K562 (cell line): ENCODE measurements around the gene CAMK1D. TPM values are rescaled to one million over a fixed set of nuclear protein-coding genes. Genes with fewer than 3 reads are reported as not detected.

Experiments used
- ATAC-seq: fragments of 200-7000 bp; cut with Tn5 transposase; 3 replicates; pipeline ENCODE4 v1.9.1; 2020; ENCODE audit warnings: moderate library complexity
- BruUV-seq: library from RNA; stranded (reverse); fragments of 400-500 nt; replicated peaks from 2 replicates; lab custom pipeline; 2021; lab: Mats Ljungman, UMichigan
- CTCF ChIA-PET: fragments of 300-600 bp; formaldehyde crosslinking; extraction: SDS; loops from one replicate; lab custom pipeline; 2021; ENCODE audit warnings: low intra/inter-chr PET ratio; lab: Yijun Ruan, JAX
- POLR2A ChIA-PET: fragments of 300-600, 350-650 bp; sonication (Branson Sonifier 250); formaldehyde crosslinking; extraction: SDS; loops from one replicate; lab custom pipeline; 2021; ENCODE audit warnings: antibody characterized with exemption, inconsistent platforms; lab: Yijun Ruan, JAX
- DNase-seq, 4 experiments: peaks; one replicate each; pipeline versions ENCODE4 v3.0.0 to v3.0.0-alpha.2; 2011 to 2018; ENCODE audit warnings: low spot score in 3 of 4, mixed read lengths in 3 of 4; ENCODE audit errors: extremely low read depth in 1 of 4
- FAIRE-seq: peaks from 2 replicates; lab custom pipeline; 2011; peaks lifted over from hg19 to GRCh38; lab: Jason Lieb, UNC
- H2AFZ ChIP-seq: 2 replicates; pipeline ENCODE4 v1.6.0; 2011; ENCODE audit warnings: low read depth, low read length, control low read depth, inconsistent platforms
- H3K27ac ChIP-seq: fragments of 200-600 bp; 3 replicates; pipeline ENCODE4 v1.8.0; 2011; ENCODE audit warnings: low read depth, mild to moderate bottlenecking, control low read depth, inconsistent platforms, low read length, moderate library complexity, mixed read lengths; ENCODE audit errors: extremely low read depth
- H3K27me3 ChIP-seq, 2 experiments: fragments of 300-600 bp in 1 of 2; 2 replicates in 1 of 2; 3 replicates in 1 of 2; pipeline versions ENCODE4 v1.6.0 to v1.8.0; 2011; ENCODE audit warnings: inconsistent platforms in 2 of 2, low read length in 2 of 2, mild to moderate bottlenecking in 1 of 2, mixed read lengths in 1 of 2, moderate library complexity in 1 of 2; ENCODE audit not compliant: control insufficient read depth in 2 of 2, insufficient read depth in 2 of 2
- H3K36me3 ChIP-seq: fragments of 300-600 bp; 3 replicates; pipeline ENCODE4 v1.8.0; 2011; ENCODE audit warnings: mild to moderate bottlenecking, low read length, inconsistent platforms; ENCODE audit not compliant: control insufficient read depth, insufficient read depth
- H3K4me1 ChIP-seq, 2 experiments: fragments of 200-600 bp in 1 of 2; replicated peaks in 1 of 2; 2 replicates in 1 of 2; 3 replicates in 1 of 2; pipeline versions ENCODE4 v1.5.1 to v1.8.0; 2011; ENCODE audit warnings: inconsistent platforms in 2 of 2, low read length in 2 of 2, mild to moderate bottlenecking in 1 of 2, mixed read lengths in 1 of 2, moderate library complexity in 1 of 2; ENCODE audit not compliant: control insufficient read depth in 2 of 2, insufficient read depth in 2 of 2
- H3K4me2 ChIP-seq: 2 replicates; pipeline ENCODE4 v1.6.1; 2011; ENCODE audit warnings: low read length, control low read depth, inconsistent platforms, mixed read lengths; ENCODE audit not compliant: insufficient read depth
- H3K4me3 ChIP-seq: fragments of 200-600 bp; sonication (generic), shearing (Covaris generic); 2 replicates; pipeline ENCODE4 v1.5.1; 2016; ENCODE audit warnings: control low read depth, inconsistent platforms
- H3K79me2 ChIP-seq: fragments of 200-600 bp; 3 replicates; pipeline ENCODE4 v1.8.0; 2011; ENCODE audit warnings: low read length, inconsistent platforms; ENCODE audit not compliant: control insufficient read depth, insufficient read depth
- H3K9ac ChIP-seq, 2 experiments: 2 replicates each; pipeline versions ENCODE4 v1.6.0 to v1.6.1; 2011; ENCODE audit warnings: low read depth in 2 of 2, low read length in 2 of 2, control low read depth in 1 of 2, inconsistent platforms in 1 of 2, mild to moderate bottlenecking in 1 of 2, mixed read lengths in 1 of 2; ENCODE audit not compliant: insufficient read depth in 1 of 2
- H3K9me1 ChIP-seq: one replicate; pipeline ENCODE4 v1.6.0; 2011; ENCODE audit warnings: inconsistent platforms, mild to moderate bottlenecking, low read length, moderate library complexity; ENCODE audit not compliant: control insufficient read depth, insufficient read depth
- H3K9me3 ChIP-seq: replicated peaks from 2 replicates; pipeline ENCODE4 v1.5.1; 2011; ENCODE audit warnings: low read depth, low read length, inconsistent platforms; ENCODE audit not compliant: control insufficient read depth, insufficient read depth
- H4K20me1 ChIP-seq: replicated peaks from 2 replicates; pipeline ENCODE4 v1.6.1; 2011; ENCODE audit warnings: low read length, inconsistent platforms, mixed read lengths; ENCODE audit not compliant: control insufficient read depth, insufficient read depth
- ATF1 ChIP-seq, 2 experiments: fragments of 450-650 bp in 1 of 2; IDR thresholded peaks; 2 replicates each; pipeline ENCODE4 v1.6.1; 2016; ENCODE audit warnings: missing compliant biosample characterization in 1 of 2, missing genetic modification characterization in 1 of 2
- ZNF124 ChIP-seq: sonication (generic); formaldehyde crosslinking; IDR thresholded peaks from 2 replicates; pipeline ENCODE4 v1.8.1; 2022; ENCODE audit warnings: missing genetic modification reagents
- ZNF23 ChIP-seq: fragments of 250-450 bp; sonication (Bioruptor Pico); IDR thresholded peaks from 2 replicates; pipeline ENCODE4 v1.4.0; 2020; ENCODE audit warnings: mild to moderate bottlenecking
- ZNF668 ChIP-seq: fragments of 250-450 bp; sonication (Bioruptor Pico); IDR thresholded peaks from 2 replicates; pipeline ENCODE4 v1.8.0; 2022; ENCODE audit warnings: mild to moderate bottlenecking, inconsistent platforms
- WGBS: fragments of 100-300 bp; shearing (Covaris generic); methylation state at CpG from one replicate; pipeline ENCODE4 v1.1.6; 2016; ENCODE audit warnings: low coverage, mixed read lengths; ENCODE audit not compliant: insufficient coverage; ENCODE audit errors: missing lambda C conversion rate; 5-methylcytosine and 5-hydroxymethylcytosine counted together
- in situ Hi-C: fragments of 300-500 bp; cut with MboI; formaldehyde crosslinking; loops from 4 replicates; pipeline ENCODE4 v1.15.0; 2018; ENCODE audit warnings: inconsistent platforms, mixed read lengths
- intact Hi-C: fragments of 100-400 bp; cut with micrococcal nuclease; formaldehyde crosslinking; loops from 2 replicates; pipeline ENCODE4 v1.14.2; 2022
- polyA plus RNA-seq, 8 experiments: library from polyadenylated mRNA; depleted of rRNA in 4 of 8; stranded (reverse) in 5 of 8; unstranded in 3 of 8; fragments of >200 nt; fragmentation: Nextera tagmentation in 2 of 8; fragmentation: Illumina TruSeq in 1 of 8; extraction: Ambion mirVana in 2 of 8; extraction: Trizol in 1 of 8; gene quantifications; 2 replicates each; pipeline versions ENCODE4 v1.2.1 to v1.2.3, GENCODE V29; 2011 to 2014; ENCODE audit warnings: inconsistent platforms in 1 of 8, missing spikeins in 1 of 8
- total RNA-seq, 7 experiments: library from RNA; depleted of rRNA in 6 of 7; stranded (reverse); fragments of >200 nt in 6 of 7; fragmentation: Illumina TruSeq in 2 of 7; extraction: Trizol in 2 of 7; gene quantifications; 2 replicates each; pipeline versions ENCODE4 v1.2.1 to v1.2.3, GENCODE V29; 2011 to 2021; ENCODE audit warnings: low replicate concordance in 1 of 7
- TF ChIP-seq, protein P1 (sequence below): fragments of 250-450 bp; sonication (Bioruptor Pico); IDR thresholded peaks from 2 replicates; pipeline ENCODE4 v1.6.1; 2021; ENCODE audit warnings: mild to moderate bottlenecking

The CAMK1D gene
- total and polyA plus RNA-seq, 9 of the 15 experiments (the other 6 are each of a cell fraction or from before 2014, with no cell fraction given): 0.12 to 0.24 (median 0.20) TPM; not detected in 5

- ChIA-PET CTCF (no interaction called here), POLR2A (no interaction called here)
- H3K27ac ChIP-seq: no peak overlapping the region
- H3K79me2 ChIP-seq: no peaks in the 10 kb centered on the region
- DNase-seq (no peak), FAIRE-seq (no peak), ATAC-seq (no peak)
- H3K9ac ChIP-seq: no peak overlapping the region
- TF ChIP-seq, protein P1, sequence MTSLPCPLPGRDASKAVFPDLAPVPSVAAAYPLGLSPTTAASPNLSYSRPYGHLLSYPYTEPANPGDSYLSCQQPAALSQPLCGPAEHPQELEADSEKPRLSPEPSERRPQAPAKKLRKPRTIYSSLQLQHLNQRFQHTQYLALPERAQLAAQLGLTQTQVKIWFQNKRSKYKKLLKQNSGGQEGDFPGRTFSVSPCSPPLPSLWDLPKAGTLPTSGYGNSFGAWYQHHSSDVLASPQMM (CRISPR knock-in tag): no peak
- TF ChIP-seq ZNF23 (CRISPR knock-in tag) (no peak), ZNF668 (CRISPR knock-in tag) (no peak), ZNF124 (CRISPR knock-in tag) (no peak), ATF1 (CRISPR knock-in tag; IDR thresholded peaks at IDR 0.05) (no peak), ATF1 (tag; IDR thresholded peaks at IDR 0.05) (no peak)
- WGBS: under 1% methylated on average over 9 of the region's 9 CpGs
- peaks cover 22 to 24% of the 10 kb centered on the region in 2 experiments; a peak in 4 of 5 replicates for H3K27me3 ChIP-seq
- no peaks in the 10 kb centered on the region for H3K9me3 ChIP-seq
- no peak overlapping the region for H2AFZ ChIP-seq
- no peak overlapping the region for H3K4me2 ChIP-seq
- H4K20me1 ChIP-seq: no peaks in the 10 kb centered on the region; the same call in 1 of the 2 replicates
- BruUV-seq: no TSS peak
- intact Hi-C loops (no loop called here), in situ Hi-C loops (loop anchor here (25.0 kb wide), 1 partner anchor 915 kb away; no protein-coding TSS in a partner anchor)
- H3K9me1 ChIP-seq: peaks cover 2% of the 10 kb centered on the region
- H3K36me3 ChIP-seq: no peaks in the 10 kb centered on the region
- H3K4me3 ChIP-seq: no peak overlapping the region
- H3K4me1 ChIP-seq: no peaks in the 10 kb centered on the region
Observed at GRCh38 chr10:12702215-12702770, 352.9 kb downstream of the CAMK1D start.
